GM18498 (cell line): ENCODE measurements around the gene ARHGAP9.
"Not testable (repeated sequence)": the region's sequence is repeated elsewhere in the genome, so short reads cannot be mapped to it uniquely, and the experiment has no call there.

Experiments used
- ATAC-seq: cut with Tn5 transposase; IDR thresholded peaks from one replicate; pipeline ENCODE4 v1.9.1; 2021; ENCODE audit warnings: mild to moderate bottlenecking, moderate library complexity; ENCODE audit not compliant: unreplicated experiment

Gene ARHGAP9

GRCh38 chr12:57459750-57460467 is 19.8 kb downstream of the ARHGAP9 start, which contains the start of gene GLI1:
TSS of gene GLI1 (plus strand) at chr12:57459785. CDS start at chr12:57463692, 3,907 bp downstream.
- no peak for ATAC-seq

GRCh38 chr12:57459055-57459749 is 20.5 kb downstream of the ARHGAP9 start:
- peak; percentile 63 for ATAC-seq

GRCh38 chr12:57458665-57459054 is 21.0 kb downstream of the ARHGAP9 start:
- ATAC-seq, result no peak

DNA sequence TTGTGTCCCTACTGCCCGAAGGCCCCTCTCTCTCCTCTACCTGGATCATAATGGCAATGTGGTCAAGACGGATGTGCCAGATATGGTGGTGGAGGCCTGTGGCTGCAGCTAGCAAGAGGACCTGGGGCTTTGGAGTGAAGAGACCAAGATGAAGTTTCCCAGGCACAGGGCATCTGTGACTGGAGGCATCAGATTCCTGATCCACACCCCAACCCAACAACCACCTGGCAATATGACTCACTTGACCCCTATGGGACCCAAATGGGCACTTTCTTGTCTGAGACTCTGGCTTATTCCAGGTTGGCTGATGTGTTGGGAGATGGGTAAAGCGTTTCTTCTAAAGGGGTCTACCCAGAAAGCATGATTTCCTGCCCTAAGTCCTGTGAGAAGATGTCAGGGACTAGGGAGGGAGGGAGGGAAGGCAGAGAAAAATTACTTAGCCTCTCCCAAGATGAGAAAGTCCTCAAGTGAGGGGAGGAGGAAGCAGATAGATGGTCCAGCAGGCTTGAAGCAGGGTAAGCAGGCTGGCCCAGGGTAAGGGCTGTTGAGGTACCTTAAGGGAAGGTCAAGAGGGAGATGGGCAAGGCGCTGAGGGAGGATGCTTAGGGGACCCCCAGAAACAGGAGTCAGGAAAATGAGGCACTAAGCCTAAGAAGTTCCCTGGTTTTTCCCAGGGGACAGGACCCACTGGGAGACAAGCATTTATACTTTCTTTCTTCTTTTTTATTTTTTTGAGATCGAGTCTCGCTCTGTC is 22.8 kb downstream of the ARHGAP9 start:
- ATAC-seq, result no peak

- ATAC-seq, result peak; percentile 34
Measured at GRCh38 chr12:57456145-57456700, 23.4 kb downstream of the ARHGAP9 start.

DNA sequence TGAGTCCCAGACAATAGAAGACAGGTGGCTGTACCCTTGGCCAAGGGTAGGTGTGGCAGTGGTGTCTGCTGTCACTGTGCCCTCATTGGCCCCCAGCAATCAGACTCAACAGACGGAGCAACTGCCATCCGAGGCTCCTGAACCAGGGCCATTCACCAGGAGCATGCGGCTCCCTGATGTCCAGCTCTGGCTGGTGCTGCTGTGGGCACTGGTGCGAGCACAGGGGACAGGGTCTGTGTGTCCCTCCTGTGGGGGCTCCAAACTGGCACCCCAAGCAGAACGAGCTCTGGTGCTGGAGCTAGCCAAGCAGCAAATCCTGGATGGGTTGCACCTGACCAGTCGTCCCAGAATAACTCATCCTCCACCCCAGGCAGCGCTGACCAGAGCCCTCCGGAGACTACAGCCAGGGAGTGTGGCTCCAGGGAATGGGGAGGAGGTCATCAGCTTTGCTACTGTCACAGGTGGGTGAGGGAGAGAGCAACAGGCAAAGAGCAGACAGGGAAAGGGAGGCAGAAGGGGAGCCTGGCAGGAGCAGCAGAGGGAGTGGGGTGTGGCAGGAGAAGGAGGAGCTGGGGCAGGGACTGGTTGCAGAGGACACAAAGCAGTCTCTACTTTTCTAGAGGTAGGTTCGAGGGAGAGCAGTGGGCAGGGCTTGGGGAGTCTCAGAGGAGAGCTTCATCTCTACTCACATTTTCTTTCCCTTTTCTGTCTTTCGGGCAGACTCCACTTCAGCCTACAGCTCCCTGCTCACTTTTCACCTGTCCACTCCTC is 24.1 kb downstream of the ARHGAP9 start:
- ATAC-seq, result no peak

DNA sequence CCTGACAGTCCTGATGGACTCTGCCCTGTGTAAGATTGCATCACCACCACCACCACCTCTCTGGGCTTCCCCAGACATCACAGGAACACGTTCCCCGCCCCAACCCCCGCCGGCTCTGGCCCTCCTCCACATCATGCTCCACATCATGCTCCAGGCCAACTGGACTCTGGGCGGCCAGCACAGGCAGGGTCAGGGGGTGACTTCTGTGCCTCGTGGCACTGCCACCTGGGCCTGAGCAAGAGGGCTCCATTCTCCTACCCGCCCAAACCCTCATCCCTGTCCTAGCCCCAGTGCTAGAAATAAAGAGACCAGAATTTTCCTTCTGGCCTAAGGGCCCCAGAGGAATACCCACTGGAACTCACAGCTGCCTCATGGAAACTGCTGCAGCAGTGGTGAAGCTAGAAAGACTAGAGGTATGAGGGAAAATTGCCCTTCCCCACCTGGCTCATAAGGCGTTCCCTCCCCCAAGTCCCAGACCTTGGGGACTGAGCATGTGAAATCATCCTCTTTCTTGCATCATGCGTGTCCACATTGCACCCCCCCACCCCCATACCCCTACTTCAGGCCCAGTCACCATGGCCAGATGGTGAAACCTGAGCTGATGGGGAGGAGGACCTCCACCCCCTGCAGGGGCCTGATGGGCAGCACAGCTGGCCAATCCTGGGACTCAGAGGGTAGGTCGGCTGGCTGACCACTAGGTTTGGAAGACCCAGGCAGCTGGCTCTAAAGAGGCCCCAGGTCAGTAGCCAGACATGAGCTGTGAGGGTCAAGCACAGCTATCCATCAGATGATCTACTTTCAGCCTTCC is 24.9 kb downstream of the ARHGAP9 start, which contains the start of gene INHBE:
INHBE (plus strand) TSS at position 742 of the 808 bp plus-strand sequence. CDS start 230 bp downstream, outside the sequence.
- ATAC-seq, result no peak

DNA sequence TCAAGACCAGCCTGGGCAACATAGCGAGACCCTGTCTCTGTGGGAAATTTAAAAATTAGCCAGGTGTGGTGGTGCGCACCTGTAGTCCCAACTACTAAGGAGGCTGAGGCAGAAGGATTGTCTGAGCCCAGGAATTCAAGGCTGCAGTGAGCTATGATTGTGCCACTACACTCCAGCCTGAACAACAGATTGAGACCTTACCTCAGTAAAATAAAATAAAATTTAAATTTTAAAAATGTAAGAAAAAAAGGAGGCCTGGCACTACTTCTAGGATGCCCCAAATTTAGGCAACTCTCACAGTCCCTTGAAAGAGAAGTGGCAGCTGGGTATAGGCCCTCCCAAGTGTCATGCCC is 25.5 kb downstream of the ARHGAP9 start:
- ATAC-seq, result no peak

GRCh38 chr12:57452937-57453509 is 26.6 kb downstream of the ARHGAP9 start:
- peak; percentile 70 for ATAC-seq

- peak; percentile 8 for ATAC-seq
Measured at GRCh38 chr12:57452181-57452936, 27.3 kb downstream of the ARHGAP9 start.

- no peak for ATAC-seq
Measured at GRCh38 chr12:57451233-57451778, 28.4 kb downstream of the ARHGAP9 start.

GRCh38 chr12:57450057-57450456 is 29.6 kb downstream of the ARHGAP9 start:
- no peak for ATAC-seq

GRCh38 chr12:57449375-57449774 is 30.3 kb downstream of the ARHGAP9 start:
- no peak for ATAC-seq

- no peak for ATAC-seq
Measured at GRCh38 chr12:57448669-57449068, 31.0 kb downstream of the ARHGAP9 start.

DNA sequence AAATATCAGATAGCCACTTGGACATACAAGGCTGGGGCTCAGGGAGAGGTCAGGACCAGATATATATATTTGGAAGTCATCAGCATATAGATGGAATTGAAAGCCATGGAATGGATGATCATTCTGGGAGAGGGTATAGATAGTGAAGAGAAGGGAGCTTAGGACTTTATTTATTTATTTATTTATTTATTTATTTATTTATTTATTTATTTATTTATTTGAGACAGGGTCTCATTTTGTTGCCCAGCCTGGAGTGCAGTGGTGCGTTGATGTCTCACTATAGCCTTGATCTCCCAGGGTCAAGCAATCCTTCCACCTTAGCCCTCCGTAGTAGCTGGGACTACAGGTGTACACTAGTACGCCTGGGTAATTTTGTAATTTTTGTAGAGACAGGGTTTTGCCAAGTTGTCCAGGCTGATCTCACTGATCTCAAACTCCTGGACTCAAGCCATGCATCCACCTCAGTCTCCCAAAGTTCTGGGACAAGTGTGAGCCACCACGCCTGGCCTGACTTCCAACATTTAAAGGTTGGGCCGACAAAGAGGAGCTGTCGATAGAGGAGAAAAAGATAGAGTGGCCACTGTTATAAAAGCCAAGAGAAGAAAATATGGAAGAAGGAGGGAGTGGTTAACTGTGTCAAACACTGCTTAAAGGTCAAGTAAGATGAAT is 33.2 kb downstream of the ARHGAP9 start:
- ATAC-seq, result no peak

DNA sequence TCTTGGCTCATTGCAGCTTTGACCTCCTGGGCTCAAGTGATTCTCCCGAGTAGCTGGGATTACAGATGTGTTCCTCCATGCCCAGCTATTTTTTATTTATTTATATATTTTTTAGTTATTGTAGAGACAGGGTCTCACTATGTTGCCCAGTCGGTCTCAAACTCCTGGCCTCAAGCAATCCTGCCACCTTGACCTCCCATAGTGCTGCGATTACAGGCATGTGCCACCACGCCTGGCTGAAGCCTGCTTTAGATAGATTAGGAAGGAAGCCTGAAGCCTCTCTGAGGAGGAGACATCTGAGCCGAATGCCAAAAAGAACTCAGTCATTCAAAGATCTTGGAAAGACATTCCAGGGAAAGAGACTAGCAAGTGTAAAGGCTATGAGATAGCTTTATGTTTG is 34.9 kb downstream of the ARHGAP9 start:
- no peak for ATAC-seq

- not testable (repeated sequence) for ATAC-seq
Measured at GRCh38 chr12:57444337-57444736, 35.3 kb downstream of the ARHGAP9 start.
